Glomerular endothelial cell (primary cell): Measurements from ENCODE around the gene GCGR. TPM values are rescaled to one million over a fixed set of nuclear protein-coding genes. Genes with fewer than 3 reads are reported as not detected.

Experiments
- DNase-seq: peaks from one replicate; pipeline ENCODE4 v3.0.0-alpha.2; 2011; ENCODE audit warnings: low read depth, low spot score; ENCODE audit errors: extremely low read depth
- total RNA-seq: library from RNA; depleted of rRNA; stranded (reverse); fragments of >200 nt; gene quantifications from 2 replicates; pipeline ENCODE4 v1.2.3, GENCODE V29; 2015

GCGR gene
- not detected in 2 replicates for total RNA-seq

DNA sequence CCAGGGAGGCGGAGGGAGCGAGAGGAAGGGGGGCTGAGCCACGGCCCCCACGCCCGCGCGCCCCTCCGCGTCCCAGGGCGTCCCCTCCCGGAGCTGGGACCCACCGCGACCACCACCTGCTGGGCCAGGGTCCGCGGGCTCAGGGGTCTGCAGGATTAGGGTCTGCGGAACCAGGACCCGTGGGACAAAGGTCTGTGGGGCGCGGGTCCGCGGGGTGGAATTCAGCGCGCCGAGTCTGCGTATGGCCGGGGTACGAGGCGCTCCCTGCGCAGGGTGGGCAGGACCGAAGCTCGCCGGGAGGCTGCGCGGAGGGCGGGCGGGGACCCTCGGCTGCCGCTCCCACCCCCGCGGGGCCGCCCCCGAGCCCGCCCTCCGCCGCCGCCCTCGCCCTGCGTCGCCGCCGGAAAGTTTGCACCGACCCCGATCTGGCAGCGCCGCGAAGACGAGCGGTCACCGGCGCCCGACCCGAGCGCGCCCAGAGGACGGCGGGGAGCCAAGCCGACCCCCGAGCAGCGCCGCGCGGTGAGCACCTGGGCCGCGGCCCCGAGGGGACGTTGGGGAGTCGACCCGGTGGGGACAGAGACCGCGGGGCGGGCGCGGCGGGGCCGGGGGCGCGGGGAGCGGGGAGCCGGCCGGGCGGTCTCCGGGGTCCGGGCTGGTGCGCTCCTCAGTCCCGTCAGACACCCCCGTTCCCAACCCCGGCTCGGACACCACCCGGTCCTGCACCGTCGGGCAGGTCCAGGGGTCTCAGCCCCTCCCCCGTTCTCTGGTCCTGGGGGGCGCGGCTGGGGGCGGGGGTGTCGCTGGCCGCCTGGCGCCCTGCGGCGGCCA, at the start of gene GCGR:
Gene GCGR, plus strand, starts transcription at position 423 of the 831 bp plus-strand sequence. CDS start 4,869 bp downstream, outside the sequence.
- no peak for DNase-seq

DNA sequence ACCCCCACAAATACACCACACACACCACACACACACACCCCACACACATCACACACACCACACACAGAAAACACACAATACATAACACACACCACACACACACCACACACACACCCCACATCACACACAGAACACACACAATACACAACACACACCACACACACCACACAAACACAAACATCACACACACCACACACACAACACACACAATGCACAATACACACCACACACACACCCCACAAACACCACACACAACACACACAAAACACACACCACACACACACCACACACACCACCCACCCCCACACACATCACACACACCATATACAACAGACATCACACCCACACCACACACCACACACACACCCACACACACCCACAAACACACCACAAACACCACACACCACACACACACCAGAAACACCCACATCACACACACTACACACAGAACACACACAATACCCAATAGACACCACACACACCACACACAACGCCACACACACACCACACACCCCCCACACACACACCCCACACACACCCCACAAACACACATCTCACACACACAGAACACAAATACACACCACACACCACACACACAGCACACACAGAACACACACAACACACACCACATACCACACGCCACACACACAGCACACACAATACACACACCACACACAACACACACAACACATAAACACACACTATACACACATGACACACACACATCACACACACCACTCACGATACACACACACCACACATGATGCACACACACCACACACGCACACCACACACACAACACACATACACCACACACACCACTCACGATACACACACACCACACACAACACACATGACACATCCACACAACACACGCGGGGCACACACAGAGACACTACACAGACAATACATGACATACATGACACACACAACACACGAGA, 11.0 kb upstream of the GCGR start:
- no peak for DNase-seq

DNA sequence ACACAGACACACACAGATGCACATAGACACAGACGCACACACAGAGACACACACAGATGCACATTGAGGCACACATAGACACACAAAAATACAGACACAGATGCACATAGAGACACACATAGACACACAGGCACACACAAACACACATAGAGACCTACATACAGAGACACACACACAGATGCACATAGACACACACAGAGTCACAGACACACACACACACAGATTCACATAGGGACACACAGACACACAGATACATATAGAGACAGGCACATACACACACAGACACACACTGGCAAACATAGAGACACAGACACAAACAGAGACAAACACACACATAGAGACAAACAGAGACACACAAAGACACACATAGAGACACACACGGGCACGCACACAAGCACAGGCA, 9.9 kb upstream of the GCGR start:
- no peak for DNase-seq

DNA sequence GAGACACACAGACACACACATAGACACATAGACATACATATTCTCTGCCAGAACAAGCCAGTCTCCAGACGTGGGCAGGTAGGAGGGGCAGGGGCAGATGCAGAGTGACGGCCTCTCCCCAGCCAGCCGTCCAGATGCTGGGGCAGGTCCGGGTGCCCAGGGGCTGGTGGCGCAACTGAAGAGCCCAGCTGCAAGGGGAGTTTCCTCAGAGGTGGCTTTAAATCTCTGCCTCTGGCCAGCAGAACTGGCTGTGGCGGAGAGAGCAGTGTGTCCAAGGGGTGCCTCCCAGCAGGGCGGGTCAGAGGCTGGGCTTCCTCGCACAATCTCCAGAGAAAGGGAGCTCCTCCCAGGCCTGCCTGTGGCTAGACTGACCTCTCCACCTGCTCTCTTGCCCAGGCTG, 9.4 kb upstream of the GCGR start:
- DNase-seq = no peak

DNA sequence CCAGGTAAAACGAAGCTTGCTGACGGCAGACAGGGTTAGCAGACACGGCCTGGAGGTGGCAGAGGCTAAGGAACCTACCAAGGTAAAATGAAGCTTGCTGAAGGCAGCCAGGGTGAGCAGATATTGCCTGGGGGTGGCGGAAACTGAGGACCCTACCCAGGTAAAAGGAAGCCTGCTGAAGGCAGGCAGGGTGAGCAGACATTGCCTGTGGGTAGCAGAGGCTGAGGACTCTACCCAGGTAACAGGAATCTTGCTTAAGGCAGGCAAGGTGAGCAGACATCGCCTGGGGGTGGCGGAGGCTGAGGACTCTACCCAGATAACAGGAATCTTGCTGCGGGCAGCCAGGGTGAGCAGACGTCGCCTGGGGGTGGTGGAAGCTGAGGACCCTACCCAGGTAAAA, 2.6 kb upstream of the GCGR start:
- DNase-seq = no peak

DNA sequence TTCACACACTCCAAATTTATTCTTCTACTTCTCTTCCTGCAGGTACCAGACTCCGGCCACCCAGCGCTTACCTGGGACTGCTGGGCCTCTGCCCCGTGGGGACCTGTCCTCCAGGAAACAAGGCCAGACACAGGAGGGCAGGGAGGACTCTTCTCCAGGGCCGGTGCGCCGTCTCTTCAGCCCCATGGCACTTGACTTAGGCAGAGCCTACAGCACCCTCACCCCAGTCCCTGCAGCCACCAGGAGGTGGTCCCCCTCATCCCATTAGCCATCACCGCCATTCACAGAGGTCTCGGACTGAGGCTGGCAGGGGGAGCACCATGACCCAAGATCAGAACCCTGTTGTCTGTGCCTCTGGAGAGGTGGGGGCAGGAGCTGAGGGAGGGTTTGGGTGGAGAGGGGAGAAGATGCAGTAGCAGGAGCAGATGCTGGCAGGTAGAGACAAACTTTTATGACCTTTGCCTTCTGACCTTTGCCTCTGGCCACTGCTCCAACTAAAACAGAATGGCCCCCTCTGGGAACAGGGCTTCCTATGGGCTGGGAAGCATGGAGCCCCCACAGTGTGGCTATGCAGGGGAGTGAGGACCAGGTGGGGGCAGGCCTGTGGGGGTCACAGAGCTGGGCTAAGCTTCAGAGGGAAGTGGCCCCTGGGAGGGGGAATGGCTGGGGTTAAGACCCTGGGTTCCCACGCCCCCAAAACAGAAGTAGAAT, 1.7 kb upstream of the GCGR start:
- no peak for DNase-seq

DNA sequence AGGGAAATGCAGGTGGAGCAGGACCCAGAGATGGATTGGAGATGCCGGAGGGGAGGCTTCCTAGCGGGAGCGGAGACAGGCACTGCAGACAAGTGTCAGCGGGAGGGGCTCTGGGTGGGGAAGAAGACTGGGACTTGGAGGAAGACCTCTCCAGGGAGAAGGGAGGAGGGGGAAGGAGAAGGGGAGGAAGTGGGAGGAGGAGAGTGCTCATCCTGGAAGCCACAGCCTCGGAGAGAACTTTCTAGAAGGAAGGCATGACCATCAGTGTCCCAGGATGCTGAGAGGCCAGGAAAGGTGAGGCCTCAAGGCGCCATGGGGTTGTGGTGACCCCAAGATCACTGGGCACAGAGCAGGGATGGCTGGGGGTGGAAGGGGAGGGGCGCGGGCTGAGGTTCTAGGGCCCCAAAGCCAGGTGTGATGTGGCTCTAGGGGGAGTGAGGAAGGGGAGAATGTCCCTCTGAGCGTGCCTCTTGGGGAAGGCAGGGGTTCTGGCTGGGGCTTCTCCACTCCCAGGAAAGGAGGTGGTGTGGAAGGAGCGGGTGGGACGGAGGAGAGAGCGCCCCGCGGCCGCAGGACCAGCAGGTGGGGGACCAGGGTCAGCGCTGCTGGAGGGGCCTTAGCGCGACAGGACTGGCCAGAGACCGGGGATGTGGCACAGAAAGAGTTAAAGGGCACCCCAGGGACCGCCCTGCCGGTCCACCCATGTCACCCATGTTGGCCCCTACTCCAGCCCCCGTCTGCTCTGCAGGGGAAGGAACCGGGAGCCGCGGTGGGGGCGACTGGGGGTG, 900 bp upstream of the GCGR start:
- DNase-seq = no peak

DNA sequence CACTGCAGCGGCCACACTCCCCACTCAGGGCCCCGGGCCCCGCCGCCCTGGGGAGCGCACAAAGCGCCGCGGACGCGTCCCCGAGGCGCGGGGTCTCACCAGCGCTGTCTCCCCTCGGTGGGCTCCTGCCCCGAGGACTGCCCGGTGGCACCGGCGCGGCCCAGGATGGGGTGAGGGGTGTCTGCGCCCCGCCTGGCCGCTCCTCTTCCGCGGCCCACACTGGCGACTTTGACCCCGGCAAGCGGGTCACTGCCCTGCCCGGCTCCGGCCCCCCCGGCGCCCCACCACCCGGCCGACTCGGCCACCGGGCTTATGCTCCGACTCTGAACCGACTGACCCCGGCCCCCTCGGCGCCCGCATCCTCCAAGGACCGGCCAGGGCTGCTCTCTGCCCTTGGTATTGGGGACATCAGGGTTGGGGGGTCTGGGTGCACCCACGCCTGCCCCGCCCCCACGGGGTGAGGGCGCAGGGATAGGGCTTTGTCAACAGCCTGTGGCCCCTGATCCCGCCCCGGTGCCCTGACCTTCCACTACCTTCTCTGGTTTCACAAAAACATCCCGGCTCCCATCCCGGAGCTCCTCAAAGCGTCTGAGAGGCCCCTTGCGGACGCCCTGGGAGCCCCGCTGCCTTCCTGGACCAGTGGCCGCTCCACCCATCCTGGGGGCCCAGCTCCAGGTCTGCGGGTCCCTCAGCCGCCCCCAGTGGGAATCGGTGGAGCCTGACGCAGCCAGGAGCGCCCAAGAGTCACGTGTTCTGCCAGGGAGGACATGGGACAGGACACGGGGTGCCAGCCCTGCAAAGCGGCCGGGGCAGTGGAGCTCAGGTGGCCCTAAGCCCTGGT, 829 bp downstream of the GCGR start:
- no peak for DNase-seq

DNA sequence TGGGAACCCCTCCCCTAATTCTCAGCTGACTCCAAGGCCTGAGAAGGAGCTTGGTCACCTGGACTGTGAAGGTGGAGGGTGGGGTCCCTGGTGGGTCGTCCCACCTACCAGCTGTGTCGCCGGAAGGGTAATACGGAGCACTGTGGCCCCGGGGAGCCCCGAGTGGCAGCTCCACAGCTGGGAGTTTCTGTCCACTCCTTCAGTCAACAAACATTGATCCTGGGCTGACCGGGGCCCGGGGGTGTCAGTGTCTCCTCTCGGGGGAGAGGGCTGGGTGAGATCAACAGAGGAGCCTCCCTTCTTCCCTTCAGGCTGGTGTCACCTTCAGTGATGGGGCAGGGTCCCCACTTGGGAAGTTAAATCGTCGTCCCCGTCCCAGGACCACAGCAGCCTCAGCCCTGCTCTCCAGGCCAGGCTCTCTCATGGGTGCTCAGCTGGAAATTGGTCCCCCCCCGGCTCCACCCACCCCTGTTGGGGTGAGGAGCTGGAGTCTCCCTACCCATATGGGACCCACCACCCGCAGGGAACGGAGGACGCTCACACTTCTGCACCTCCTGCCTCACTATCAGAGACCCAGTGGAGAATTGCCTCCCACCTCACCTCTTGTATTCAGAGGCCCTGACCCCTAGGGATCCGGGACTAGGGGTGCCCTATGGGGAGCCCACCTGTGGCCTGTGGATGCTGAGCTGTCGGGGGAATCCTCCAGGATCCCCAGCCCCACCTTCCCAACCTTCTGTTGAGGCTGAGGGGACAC, 1.9 kb downstream of the GCGR start:
- DNase-seq = no peak

DNA sequence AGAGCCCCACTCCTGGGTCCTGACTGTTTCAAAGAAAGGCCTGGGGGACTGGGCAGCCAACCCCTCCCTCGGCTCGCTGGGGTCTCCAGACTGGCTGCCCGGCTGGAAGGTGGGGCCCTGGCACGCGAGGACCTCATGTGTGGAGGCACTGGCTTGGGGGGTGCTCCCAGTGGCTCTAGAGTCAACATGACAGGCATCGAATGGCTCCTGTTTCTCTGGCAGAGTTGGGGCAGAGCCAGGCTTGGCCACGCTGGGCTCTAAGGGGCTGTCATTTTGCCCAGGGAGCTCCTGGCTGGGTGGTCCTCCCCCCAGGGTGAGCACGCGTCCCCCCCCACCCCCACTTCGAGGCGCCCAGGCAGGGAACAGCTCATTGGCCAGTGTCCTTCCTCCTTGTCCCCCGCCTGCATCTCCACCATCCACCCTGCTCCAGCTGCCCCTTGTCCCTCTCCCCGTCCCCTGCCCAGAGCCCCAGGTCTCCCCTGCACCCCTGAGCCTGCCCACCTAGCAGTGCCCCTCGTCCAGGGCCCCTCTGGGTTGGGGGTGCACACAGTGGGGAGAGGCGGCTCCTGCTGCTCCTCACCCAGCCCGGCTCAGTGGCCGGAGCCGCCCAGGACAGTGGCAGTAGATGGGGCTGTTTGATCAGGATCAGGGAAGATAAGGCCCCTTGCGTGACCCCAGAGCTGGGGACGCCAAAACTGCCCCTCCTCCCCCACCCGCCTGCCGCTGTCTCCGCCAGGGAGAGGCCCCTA, 2.7 kb downstream of the GCGR start:
- no peak for DNase-seq

DNA sequence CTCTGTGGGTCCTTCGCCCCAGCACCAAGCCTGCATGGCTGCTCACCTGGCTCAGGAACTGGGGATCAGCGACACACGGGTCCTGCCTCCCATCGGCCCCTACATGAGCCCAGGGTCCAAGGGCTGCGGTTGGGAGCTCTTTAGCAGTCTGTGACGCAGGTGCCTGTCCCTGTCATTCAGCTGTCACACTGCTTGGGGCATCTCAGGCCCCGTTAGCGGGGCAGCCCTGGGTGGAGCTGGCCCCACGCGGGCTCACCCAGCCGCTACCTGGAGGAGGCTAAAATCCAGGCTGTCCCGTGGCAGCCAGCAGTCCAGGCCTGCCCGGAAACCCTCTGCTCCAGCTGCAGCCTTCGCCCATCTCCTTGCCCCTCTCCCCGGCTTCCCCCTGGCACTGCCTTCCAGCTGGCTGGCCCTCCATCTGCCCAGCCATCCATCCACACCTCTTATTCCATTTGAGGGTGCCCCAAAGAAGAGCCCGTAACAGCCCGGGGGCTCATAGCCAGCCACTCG, 3.3 kb downstream of the GCGR start:
- no peak for DNase-seq

DNA sequence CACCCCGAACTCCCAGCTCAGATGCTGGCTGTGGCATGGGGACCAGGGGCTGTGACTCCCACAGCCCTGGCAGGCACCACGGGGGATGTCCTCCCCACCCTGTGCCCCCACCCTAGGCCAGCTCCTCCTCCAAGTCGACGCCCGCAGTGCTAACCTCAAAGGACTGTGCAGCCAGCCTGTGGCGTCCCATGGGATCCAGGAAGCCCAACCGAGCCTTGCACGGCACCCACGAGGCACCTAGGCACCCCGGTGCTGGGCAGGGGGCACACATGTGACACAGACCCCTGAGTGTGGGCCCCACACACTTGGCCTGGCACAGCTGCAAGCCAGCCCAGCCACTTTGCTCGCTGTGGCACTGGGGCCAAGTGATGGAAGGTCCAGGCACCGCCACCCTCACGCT, 3.9 kb downstream of the GCGR start:
- no peak for DNase-seq

DNA sequence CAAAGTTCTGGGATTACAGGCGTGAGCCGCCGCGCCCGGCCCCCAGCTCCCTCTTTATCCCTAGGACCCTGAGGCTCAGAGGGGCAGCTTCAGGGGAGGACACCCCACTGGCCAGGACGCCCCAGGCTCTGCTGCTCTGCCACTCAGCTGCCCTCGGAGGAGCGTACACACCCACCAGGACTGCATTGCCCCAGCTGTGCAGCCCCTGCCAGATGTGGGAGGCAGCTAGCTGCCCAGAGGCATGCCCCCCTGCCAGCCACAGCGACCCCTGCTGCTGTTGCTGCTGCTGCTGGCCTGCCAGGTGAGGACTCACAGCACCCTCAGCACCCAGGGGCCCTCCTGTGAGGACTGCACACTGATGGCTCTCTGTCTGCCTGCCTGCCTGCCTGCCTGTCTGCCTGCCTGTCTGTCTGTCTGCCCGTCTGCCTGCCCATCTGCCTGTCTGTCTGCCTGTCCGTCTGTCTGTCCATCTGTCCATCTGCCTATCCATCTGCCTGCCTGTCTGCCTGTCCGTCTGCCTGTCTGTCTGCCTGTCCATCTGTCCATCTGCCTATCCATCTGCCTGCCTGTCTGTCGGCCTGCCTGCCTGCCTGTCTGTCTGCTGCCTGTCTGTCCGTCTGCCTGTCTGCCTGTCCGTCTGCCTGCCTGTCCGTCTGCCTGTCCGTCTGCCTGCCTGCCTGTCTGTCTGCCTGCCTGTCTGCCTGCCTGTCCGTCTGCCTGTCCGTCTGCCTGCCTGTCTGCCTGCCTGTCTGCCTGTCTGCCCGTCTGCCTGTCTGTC, 5.0 kb downstream of the GCGR start:
- no peak for DNase-seq

DNA sequence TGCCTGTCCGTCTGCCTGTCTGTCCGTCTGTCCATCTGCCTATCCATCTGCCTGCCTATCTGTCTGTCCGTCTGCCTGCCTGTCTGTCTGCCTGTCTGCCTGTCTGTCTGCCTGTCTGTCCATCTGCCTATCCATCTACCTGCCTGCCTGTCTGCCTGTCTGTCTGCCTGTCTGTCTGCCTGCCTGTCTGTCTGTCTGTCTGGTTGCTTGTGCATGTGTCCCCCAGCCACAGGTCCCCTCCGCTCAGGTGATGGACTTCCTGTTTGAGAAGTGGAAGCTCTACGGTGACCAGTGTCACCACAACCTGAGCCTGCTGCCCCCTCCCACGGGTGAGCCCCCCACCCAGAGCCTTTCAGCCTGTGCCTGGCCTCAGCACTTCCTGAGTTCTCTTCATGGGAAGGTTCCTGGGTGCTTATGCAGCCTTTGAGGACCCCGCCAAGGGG, 5.6 kb downstream of the GCGR start:
- no peak for DNase-seq

DNA sequence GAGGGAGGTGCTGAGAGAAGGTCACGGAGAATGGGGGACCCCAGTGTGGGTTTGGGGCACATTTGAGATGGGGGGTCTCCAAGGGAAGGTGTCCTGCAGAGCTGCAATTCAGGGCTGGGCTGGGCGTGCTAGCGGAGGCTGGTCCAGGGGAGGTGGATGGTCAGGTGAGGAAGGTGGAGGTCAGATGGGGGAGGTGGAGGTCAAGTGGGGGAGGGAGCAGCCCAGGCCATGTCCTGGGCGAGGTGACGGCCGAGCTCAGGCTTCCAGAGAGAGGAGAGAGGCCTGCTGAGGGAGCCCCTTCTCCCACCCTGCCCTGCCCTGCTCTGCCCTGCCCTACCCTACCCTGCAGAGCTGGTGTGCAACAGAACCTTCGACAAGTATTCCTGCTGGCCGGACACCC, 6.5 kb downstream of the GCGR start:
- no peak for DNase-seq

DNA sequence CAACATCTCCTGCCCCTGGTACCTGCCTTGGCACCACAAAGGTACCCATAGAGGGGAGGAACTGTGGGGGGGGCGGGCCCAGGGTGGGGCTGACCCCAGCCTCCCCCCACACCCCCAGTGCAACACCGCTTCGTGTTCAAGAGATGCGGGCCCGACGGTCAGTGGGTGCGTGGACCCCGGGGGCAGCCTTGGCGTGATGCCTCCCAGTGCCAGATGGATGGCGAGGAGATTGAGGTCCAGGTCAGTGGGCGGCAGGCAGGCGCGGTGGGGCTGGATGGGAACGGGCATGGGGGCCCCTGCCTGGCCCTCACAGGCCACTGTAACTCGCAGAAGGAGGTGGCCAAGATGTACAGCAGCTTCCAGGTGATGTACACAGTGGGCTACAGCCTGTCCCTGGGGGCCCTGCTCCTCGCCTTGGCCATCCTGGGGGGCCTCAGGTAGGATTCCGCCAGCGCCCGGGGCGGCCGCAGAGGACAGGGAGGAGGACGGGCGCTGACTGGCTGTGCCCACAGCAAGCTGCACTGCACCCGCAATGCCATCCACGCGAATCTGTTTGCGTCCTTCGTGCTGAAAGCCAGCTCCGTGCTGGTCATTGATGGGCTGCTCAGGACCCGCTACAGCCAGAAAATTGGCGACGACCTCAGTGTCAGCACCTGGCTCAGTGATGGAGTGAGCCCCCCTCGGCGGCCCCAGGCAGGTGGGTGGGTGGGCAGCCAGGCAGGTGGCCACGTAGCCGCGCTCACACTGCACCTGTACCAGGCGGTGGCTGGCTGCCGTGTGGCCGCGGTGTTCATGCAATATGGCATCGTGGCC, 7.1 kb downstream of the GCGR start:
- no peak for DNase-seq
